ENCODE measurements around the gene MOB3A. TPM values are rescaled to one million over a fixed set of nuclear protein-coding genes. Genes with fewer than 3 reads are reported as not detected.

MOB3A gene
- total RNA-seq, 2 donors from 2014 or later = 108 to 162 TPM

GRCh38 chr19:2061495-2062388 is 34.4 kb downstream of the MOB3A start:
- DNase-seq = peak; percentile 100
- H3K4me1 Mint-ChIP-seq = peaks cover 26% of the 10 kb centered on the region
- peak; percentile 92 for ATAC-seq

GRCh38 chr19:2060884-2061494 is 35.1 kb downstream of the MOB3A start:
- peak; percentile 64 for ATAC-seq
- peak overlapping the region; percentile 91 for H3K4me3 Mint-ChIP-seq
- no peaks in the 10 kb centered on the region for H3K27me3 Mint-ChIP-seq
- peaks cover 29% of the 10 kb centered on the region for H3K4me1 Mint-ChIP-seq
- peak overlapping the region; percentile 99 for H3K27ac Mint-ChIP-seq
- H3K9me3 ChIP-seq (ENCODE audit: control insufficient read depth, low read length, poor library complexity, severe bottlenecking) = no peaks in the 10 kb centered on the region
- no peak for DNase-seq
- H3K36me3 Mint-ChIP-seq (ENCODE audit: low read depth) = no peaks in the 10 kb centered on the region

More at GRCh38 chr19:2061495-2062388, 34.4 kb downstream of the MOB3A start:
- peak overlapping the region; percentile 91 for H3K4me3 Mint-ChIP-seq
- no peaks in the 10 kb centered on the region for H3K36me3 Mint-ChIP-seq (ENCODE audit: low read depth)
- no peaks in the 10 kb centered on the region for H3K9me3 ChIP-seq (ENCODE audit: control insufficient read depth, low read length, poor library complexity, severe bottlenecking)
- H3K27ac Mint-ChIP-seq = peak overlapping the region; percentile 80
- H3K27me3 Mint-ChIP-seq = no peaks in the 10 kb centered on the region

- Mint-ChIP-seq H3K4me3 (peak overlapping the region; percentile 91), H3K36me3 (ENCODE audit: low read depth) (no peaks in the 10 kb centered on the region), H3K4me1 (peaks cover 35% of the 10 kb centered on the region), H3K27me3 (no peaks in the 10 kb centered on the region), H3K27ac (peak overlapping the region; percentile 99)
- DNase-seq (no peak), ATAC-seq (no peak)
- H3K9me3 ChIP-seq (ENCODE audit: control insufficient read depth, low read length, poor library complexity, severe bottlenecking) = no peaks in the 10 kb centered on the region
Observed at GRCh38 chr19:2059422-2060201, 36.5 kb downstream of the MOB3A start.

- DNase-seq = no peak
- Mint-ChIP-seq H3K36me3 (ENCODE audit: low read depth) (no peaks in the 10 kb centered on the region), H3K27me3 (no peaks in the 10 kb centered on the region), H3K27ac (peak overlapping the region; percentile 79), H3K4me3 (peak overlapping the region; percentile 66), H3K4me1 (peaks cover 35% of the 10 kb centered on the region)
- no peaks in the 10 kb centered on the region for H3K9me3 ChIP-seq (ENCODE audit: control insufficient read depth, low read length, poor library complexity, severe bottlenecking)
- ATAC-seq = no peak
Observed at GRCh38 chr19:2058570-2059421, 37.3 kb downstream of the MOB3A start.

GRCh38 chr19:2057484-2058469 is 38.3 kb downstream of the MOB3A start:
- DNase-seq (no peak), ATAC-seq (no peak)
- Mint-ChIP-seq H3K27me3 (no peaks in the 10 kb centered on the region), H3K27ac (peak overlapping the region; percentile 79), H3K4me1 (peaks cover 37% of the 10 kb centered on the region), H3K4me3 (peak overlapping the region; percentile 66), H3K36me3 (ENCODE audit: low read depth) (no peaks in the 10 kb centered on the region)
- no peaks in the 10 kb centered on the region for H3K9me3 ChIP-seq (ENCODE audit: control insufficient read depth, low read length, poor library complexity, severe bottlenecking)

GRCh38 chr19:2056837-2057192 is 39.3 kb downstream of the MOB3A start:
- ATAC-seq = no peak

GRCh38 chr19:2055931-2056836 is 39.9 kb downstream of the MOB3A start:
- DNase-seq (no peak), ATAC-seq (no peak)
- H3K4me1 Mint-ChIP-seq = peaks cover 39% of the 10 kb centered on the region

More at GRCh38 chr19:2056837-2057192, 39.3 kb downstream of the MOB3A start:
- Mint-ChIP-seq H3K27ac (peak overlapping the region; percentile 79), H3K4me1 (peaks cover 35% of the 10 kb centered on the region), H3K27me3 (no peaks in the 10 kb centered on the region), H3K4me3 (peak overlapping the region; percentile 73), H3K36me3 (ENCODE audit: low read depth) (no peaks in the 10 kb centered on the region)
- H3K9me3 ChIP-seq (ENCODE audit: control insufficient read depth, low read length, poor library complexity, severe bottlenecking) = no peaks in the 10 kb centered on the region
- DNase-seq = no peak

GRCh38 chr19:2054763-2055162 is 41.4 kb downstream of the MOB3A start:
- H3K27ac Mint-ChIP-seq = peak overlapping the region; percentile 79
- H3K27me3 Mint-ChIP-seq = no peaks in the 10 kb centered on the region
- H3K4me3 Mint-ChIP-seq = peak overlapping the region; percentile 67
- peaks cover 2% of the 10 kb centered on the region for H3K36me3 Mint-ChIP-seq (ENCODE audit: low read depth)
- peaks cover 33% of the 10 kb centered on the region for H3K4me1 Mint-ChIP-seq
- ATAC-seq (no peak), DNase-seq (no peak)
- no peaks in the 10 kb centered on the region for H3K9me3 ChIP-seq (ENCODE audit: control insufficient read depth, low read length, poor library complexity, severe bottlenecking)

More at GRCh38 chr19:2055931-2056836, 39.9 kb downstream of the MOB3A start:
- H3K36me3 Mint-ChIP-seq (ENCODE audit: low read depth) = peaks cover under 1% of the 10 kb centered on the region
- peak overlapping the region; percentile 79 for H3K27ac Mint-ChIP-seq
- peak overlapping the region; percentile 73 for H3K4me3 Mint-ChIP-seq
- no peaks in the 10 kb centered on the region for H3K27me3 Mint-ChIP-seq
- H3K9me3 ChIP-seq (ENCODE audit: control insufficient read depth, low read length, poor library complexity, severe bottlenecking) = no peaks in the 10 kb centered on the region

GRCh38 chr19:2053601-2054389 is 42.3 kb downstream of the MOB3A start:
- DNase-seq = no peak
- ATAC-seq = no peak
- peak overlapping the region; percentile 25 for H3K4me3 Mint-ChIP-seq
- H3K27me3 Mint-ChIP-seq = no peaks in the 10 kb centered on the region
- no peaks in the 10 kb centered on the region for H3K9me3 ChIP-seq (ENCODE audit: control insufficient read depth, low read length, poor library complexity, severe bottlenecking)
- no peak overlapping the region for H3K27ac Mint-ChIP-seq
- peaks cover 2% of the 10 kb centered on the region for H3K36me3 Mint-ChIP-seq (ENCODE audit: low read depth)
- H3K4me1 Mint-ChIP-seq = peaks cover 35% of the 10 kb centered on the region
